Measurements from ENCODE around the gene TCF7L1. TPM values are rescaled to one million over a fixed set of nuclear protein-coding genes. Genes with fewer than 3 reads are reported as not detected.
"Not testable (repeated sequence)": the region's sequence is repeated elsewhere in the genome, so short reads cannot be mapped to it uniquely, and the experiment has no call there.

Gene TCF7L1
- total RNA-seq, 4 donors from 2014 or later: 2.1 to 14.0 (median 3.9) TPM

GRCh38 chr2:85114586-85115330, 18.4 kb upstream of the TCF7L1 start:
- DNase-seq (ENCODE audit: low spot score) (no peak), ATAC-seq (ENCODE audit: low FRiP score) (no peak)
- TF ChIP-seq CTCF (IDR thresholded peaks at IDR 0.05): no peak

- ATAC-seq (ENCODE audit: low FRiP score) (no peak), DNase-seq (ENCODE audit: low spot score) (no peak)
- no peak for TF ChIP-seq CTCF (IDR thresholded peaks at IDR 0.05)
Observed at GRCh38 chr2:85116207-85116606, 17.0 kb upstream of the TCF7L1 start.

DNA sequence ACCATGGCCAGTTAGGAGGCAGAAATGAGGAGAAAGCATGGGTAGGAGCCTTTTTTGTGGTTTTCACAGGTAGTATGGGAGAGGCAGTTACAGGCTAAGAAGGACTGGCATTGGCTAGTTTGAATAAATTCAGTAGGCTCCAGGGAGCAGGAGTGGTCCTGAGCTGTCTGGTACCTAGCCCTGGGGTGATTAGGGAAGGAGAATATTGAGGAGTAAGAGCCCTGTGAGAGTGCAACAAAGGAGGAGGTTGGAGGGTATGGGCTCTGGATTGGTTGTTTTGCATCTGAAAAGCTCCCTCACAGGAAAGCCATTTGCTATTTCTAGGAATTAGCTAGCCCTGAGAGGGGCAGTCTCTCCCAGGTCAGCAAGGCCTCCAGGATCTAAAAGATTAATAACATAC, 13.3 kb upstream of the TCF7L1 start:
- DNase-seq (ENCODE audit: low spot score) (no peak), ATAC-seq (ENCODE audit: low FRiP score) (no peak)
- no peak for TF ChIP-seq CTCF (IDR thresholded peaks at IDR 0.05)

DNA sequence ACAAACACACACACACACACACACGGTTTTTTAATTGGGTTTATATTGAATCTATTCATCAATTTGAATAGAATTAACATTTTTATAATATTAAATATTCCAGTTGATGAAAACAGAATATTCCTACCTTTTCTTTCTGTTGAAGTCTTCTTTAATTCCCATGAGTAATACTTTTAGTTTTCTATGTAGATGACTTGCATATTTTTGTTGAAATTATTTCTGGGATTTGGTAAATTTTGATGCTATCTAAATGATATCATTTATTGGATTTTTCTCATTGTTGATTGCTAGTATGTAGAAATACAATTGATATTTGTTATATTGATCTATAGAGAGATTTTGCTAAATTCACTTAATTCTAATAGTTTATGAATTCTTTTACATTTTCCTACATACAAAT, 12.8 kb upstream of the TCF7L1 start:
- ATAC-seq (ENCODE audit: low FRiP score) (no peak), DNase-seq (ENCODE audit: low spot score) (no peak)
- TF ChIP-seq CTCF (IDR thresholded peaks at IDR 0.05): no peak

GRCh38 chr2:85126462-85126861, 6.7 kb upstream of the TCF7L1 start:
- not testable (repeated sequence) for DNase-seq (ENCODE audit: low spot score); ATAC-seq (ENCODE audit: low FRiP score)

- ATAC-seq (ENCODE audit: low FRiP score): no peak
- no peak for TF ChIP-seq CTCF (IDR thresholded peaks at IDR 0.05)
- DNase-seq (ENCODE audit: low spot score): no peak
Observed at GRCh38 chr2:85129861-85130260, 3.3 kb upstream of the TCF7L1 start.

DNA sequence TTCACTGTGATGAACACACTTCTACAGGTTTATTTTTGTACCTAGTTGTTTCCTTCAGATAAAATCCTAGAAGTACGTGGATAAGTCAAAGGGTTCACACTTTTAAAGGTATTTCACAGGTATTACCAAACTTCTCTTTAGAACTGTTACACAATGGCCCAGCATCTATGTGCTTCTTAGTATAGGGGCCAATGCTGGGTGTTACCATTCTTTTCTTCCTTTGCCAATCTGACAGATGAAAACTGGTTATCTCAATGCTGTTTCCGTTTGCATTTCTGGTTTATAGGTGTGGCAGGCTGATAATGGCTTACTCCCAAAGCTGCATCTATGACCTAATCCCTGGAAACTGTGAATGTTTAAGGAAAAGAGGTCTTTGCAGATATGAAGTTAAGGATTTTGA, 2.8 kb upstream of the TCF7L1 start:
- TF ChIP-seq CTCF (IDR thresholded peaks at IDR 0.05): no peak
- no peak for DNase-seq (ENCODE audit: low spot score)
- ATAC-seq (ENCODE audit: low FRiP score): no peak
